SU-DHL-6 (cell line): Measurements from ENCODE around the gene TENT5C.

Experiments used
- H2AFZ ChIP-seq: fragments of 200-600 bp; sonication (generic); 2 replicates; pipeline ENCODE4 v1.6.1; 2014; ENCODE audit warnings: low read depth, mild to moderate bottlenecking, moderate library complexity, mixed read lengths, antibody characterized with exemption, low read length; ENCODE audit not compliant: severe bottlenecking
- H3F3A ChIP-seq: fragments of 200-600 bp; shearing (Covaris generic); 2 replicates; pipeline ENCODE4 v1.6.0; 2016; ENCODE audit warnings: antibody characterized with exemption, mild to moderate bottlenecking; ENCODE audit not compliant: insufficient read depth
- H3K27ac ChIP-seq: fragments of 200-600 bp; sonication (generic); 2 replicates; pipeline ENCODE4 v1.5.1; 2016; ENCODE audit warnings: low read depth, mild to moderate bottlenecking, low read length, moderate library complexity, mixed read lengths
- H3K27me3 ChIP-seq: fragments of 200-600 bp; sonication (generic), shearing (Covaris generic); 2 replicates; pipeline ENCODE4 v1.6.0; 2014; ENCODE audit warnings: mild to moderate bottlenecking, low read length
- H3K36me3 ChIP-seq: fragments of 200-600 bp; sonication (generic); 2 replicates; pipeline ENCODE4 v1.6.1; 2014; ENCODE audit warnings: mild to moderate bottlenecking, low read length, mixed read lengths
- H3K4me2 ChIP-seq: fragments of 300-600, 200-600 bp; shearing (Covaris generic), sonication (generic); 2 replicates; pipeline ENCODE4 v1.6.0; 2014; ENCODE audit warnings: low read length, low read depth, mild to moderate bottlenecking; ENCODE audit not compliant: poor library complexity, severe bottlenecking
- H3K4me3 ChIP-seq: fragments of 200-600 bp; sonication (generic); 2 replicates; pipeline ENCODE4 v1.5.1; 2014; ENCODE audit warnings: antibody characterized with exemption, low read length, mild to moderate bottlenecking, mixed read lengths; ENCODE audit not compliant: insufficient read depth, poor library complexity, severe bottlenecking
- H3K79me2 ChIP-seq: fragments of 200-600 bp; sonication (generic); 2 replicates; pipeline ENCODE4 v1.6.1; 2014; ENCODE audit warnings: mild to moderate bottlenecking, low read length, moderate library complexity; ENCODE audit not compliant: insufficient read depth
- H3K9ac ChIP-seq: fragments of 200-600 bp; sonication (generic); 2 replicates; pipeline ENCODE4 v1.7.0; 2014; ENCODE audit warnings: mild to moderate bottlenecking, low read length
- H3K9me2 ChIP-seq: fragments of 200-600 bp; sonication (generic); replicated peaks from 2 replicates; pipeline ENCODE4 v1.6.1; 2014; ENCODE audit warnings: low read length; ENCODE audit not compliant: insufficient read depth
- H3K9me3 ChIP-seq: fragments of 200-600 bp; sonication (generic); 2 replicates; pipeline ENCODE4 v1.6.1; 2014; ENCODE audit warnings: low read length, mixed read lengths; ENCODE audit not compliant: insufficient read depth
- H4K20me1 ChIP-seq: fragments of 200-600 bp; sonication (generic); 2 replicates; pipeline ENCODE4 v1.6.1; 2014; ENCODE audit warnings: low read depth, mild to moderate bottlenecking, antibody characterized with exemption, low read length, moderate library complexity, mixed read lengths
- EZH2phosphoT487 ChIP-seq: fragments of 200-600 bp; sonication (generic), shearing (Covaris generic); conservative IDR thresholded peaks from 2 replicates; pipeline ENCODE4 v1.6.1; 2018; ENCODE audit warnings: mild to moderate bottlenecking, antibody characterized with exemption, low read length, moderate library complexity, mixed read lengths
- TF ChIP-seq, protein P1 (sequence below): fragments of 200-600 bp; sonication (generic); IDR thresholded peaks from one replicate; pipeline ENCODE4 v1.5.1; 2017; ENCODE audit warnings: antibody characterized with exemption, mild to moderate bottlenecking, low read length, moderate library complexity; ENCODE audit not compliant: insufficient read depth, poor library complexity, severe bottlenecking

The TENT5C gene

DNA sequence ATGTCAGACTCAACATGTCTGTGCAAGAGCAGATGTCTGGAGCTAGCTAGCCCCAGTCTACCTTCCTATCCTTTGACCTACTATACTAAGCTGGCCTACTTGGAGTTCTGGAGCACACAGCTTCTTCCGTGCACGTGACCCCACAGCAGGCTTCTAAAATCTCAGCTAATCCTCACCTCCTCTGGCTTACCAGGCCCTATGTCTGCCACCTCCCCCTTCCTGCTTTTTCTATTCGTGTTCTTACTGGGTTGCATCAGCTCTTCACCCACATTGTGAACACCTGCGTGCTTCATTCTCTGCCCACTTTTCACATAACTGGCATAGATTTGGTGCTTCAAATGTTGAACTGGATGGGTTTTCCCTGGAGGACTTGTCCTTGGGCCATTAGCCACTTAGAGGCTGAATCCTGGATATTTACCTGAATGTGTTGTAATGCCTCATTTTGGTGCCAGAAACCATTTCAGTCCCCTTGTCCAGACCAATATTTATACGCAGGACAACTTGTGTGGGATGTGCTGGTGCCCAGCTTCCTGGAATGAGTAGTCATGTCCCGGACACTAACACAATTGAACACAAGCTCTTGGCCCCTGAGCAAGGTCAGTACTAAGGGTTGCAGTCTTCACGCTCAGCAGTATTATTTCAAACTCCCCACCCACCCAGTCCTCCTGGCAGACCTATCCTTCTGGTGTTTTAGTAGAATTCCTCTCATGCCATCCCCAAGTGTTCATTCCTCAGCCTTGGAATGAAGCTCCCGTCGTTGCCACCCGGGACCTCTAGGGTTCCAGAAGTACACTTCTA is 24.0 kb downstream of the TENT5C start:
- Histone ChIP-seq H3K27ac (no peak overlapping the region), H3F3A (no peaks in the 10 kb centered on the region), H3K9me3 (no peaks in the 10 kb centered on the region), H3K9ac (no peak overlapping the region), H3K36me3 (no peaks in the 10 kb centered on the region), H3K4me2 (no peak overlapping the region), H3K27me3 (no peaks in the 10 kb centered on the region), H4K20me1 (no peaks in the 10 kb centered on the region), H3K4me3 (no peak overlapping the region), H3K79me2 (no peaks in the 10 kb centered on the region), H2AFZ (no peak overlapping the region), H3K9me2 (no peaks in the 10 kb centered on the region)
- TF ChIP-seq EZH2phosphoT487 = no peak
- TF ChIP-seq, protein P1, sequence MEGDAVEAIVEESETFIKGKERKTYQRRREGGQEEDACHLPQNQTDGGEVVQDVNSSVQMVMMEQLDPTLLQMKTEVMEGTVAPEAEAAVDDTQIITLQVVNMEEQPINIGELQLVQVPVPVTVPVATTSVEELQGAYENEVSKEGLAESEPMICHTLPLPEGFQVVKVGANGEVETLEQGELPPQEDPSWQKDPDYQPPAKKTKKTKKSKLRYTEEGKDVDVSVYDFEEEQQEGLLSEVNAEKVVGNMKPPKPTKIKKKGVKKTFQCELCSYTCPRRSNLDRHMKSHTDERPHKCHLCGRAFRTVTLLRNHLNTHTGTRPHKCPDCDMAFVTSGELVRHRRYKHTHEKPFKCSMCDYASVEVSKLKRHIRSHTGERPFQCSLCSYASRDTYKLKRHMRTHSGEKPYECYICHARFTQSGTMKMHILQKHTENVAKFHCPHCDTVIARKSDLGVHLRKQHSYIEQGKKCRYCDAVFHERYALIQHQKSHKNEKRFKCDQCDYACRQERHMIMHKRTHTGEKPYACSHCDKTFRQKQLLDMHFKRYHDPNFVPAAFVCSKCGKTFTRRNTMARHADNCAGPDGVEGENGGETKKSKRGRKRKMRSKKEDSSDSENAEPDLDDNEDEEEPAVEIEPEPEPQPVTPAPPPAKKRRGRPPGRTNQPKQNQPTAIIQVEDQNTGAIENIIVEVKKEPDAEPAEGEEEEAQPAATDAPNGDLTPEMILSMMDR = no peak

GRCh38 chr1:117630423-117630998 is 24.7 kb downstream of the TENT5C start:
- H3F3A ChIP-seq = no peaks in the 10 kb centered on the region

GRCh38 chr1:117631359-117632160 is 25.7 kb downstream of the TENT5C start:
- Histone ChIP-seq H3K79me2 (no peaks in the 10 kb centered on the region), H3K27ac (no peak overlapping the region), H3K36me3 (no peaks in the 10 kb centered on the region), H2AFZ (no peak overlapping the region), H3K9ac (no peak overlapping the region), H3K9me3 (no peaks in the 10 kb centered on the region), H3K4me2 (no peak overlapping the region), H3K9me2 (no peaks in the 10 kb centered on the region), H3K4me3 (no peak overlapping the region), H3K27me3 (no peaks in the 10 kb centered on the region), H4K20me1 (no peaks in the 10 kb centered on the region), H3F3A (no peaks in the 10 kb centered on the region)
- no peak for TF ChIP-seq EZH2phosphoT487
- TF ChIP-seq, protein P1 = no peak

More at GRCh38 chr1:117630423-117630998, 24.7 kb downstream of the TENT5C start:
- H2AFZ ChIP-seq = no peak overlapping the region
- H3K4me2 ChIP-seq = no peak overlapping the region
- H3K27me3 ChIP-seq = no peaks in the 10 kb centered on the region
- H3K9ac ChIP-seq = no peak overlapping the region
- H3K36me3 ChIP-seq = no peaks in the 10 kb centered on the region
- H3K4me3 ChIP-seq = no peak overlapping the region
- no peak for TF ChIP-seq EZH2phosphoT487
- TF ChIP-seq, protein P1 = no peak
- H3K9me3 ChIP-seq = no peaks in the 10 kb centered on the region
- no peaks in the 10 kb centered on the region for H3K9me2 ChIP-seq
- no peaks in the 10 kb centered on the region for H4K20me1 ChIP-seq
- H3K27ac ChIP-seq = no peak overlapping the region
- H3K79me2 ChIP-seq = no peaks in the 10 kb centered on the region
